ENCODE results near the gene GLYATL1B. TPM values are rescaled to one million over a fixed set of nuclear protein-coding genes. Genes with fewer than 3 reads are reported as not detected.

GLYATL1B gene
- total and polyA plus RNA-seq, 2 of the 8 experiments (the other 6 are each of a cell fraction or from before 2014, with no cell fraction given): not detected

DNA sequence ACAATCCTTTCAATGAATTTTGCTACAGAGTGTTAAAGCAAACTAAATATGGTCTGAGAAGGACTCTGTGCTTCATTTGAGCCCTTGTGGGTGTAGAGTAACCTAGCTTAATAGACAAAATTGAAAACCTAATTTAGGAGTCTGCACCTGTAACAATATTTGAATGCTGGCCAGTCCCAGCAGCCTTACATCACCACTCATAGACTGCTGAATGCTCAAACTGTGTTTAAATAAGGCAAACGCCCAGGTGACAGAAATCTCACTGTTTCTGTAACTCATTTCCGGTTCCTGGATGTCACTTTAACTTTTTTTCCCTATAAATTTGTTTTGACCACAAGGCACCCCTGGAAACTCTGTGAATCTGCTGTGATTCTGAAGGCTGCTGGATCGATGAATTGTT lies 45.5 kb upstream of the GLYATL1B start (continued):
- TF ChIP-seq POLR2A (IDR thresholded peaks at IDR 0.05; ENCODE audit: control extremely low read depth in 1 of 2, low read depth in 2 of 2, low read length in 2 of 2) (no peak), SIRT6 (IDR thresholded peaks at IDR 0.05; ENCODE audit: low read length) (no peak), BRCA1 (IDR thresholded peaks at IDR 0.05; ENCODE audit: low read depth, low read length) (no peak), SIN3A (conservative IDR thresholded peaks at IDR 0.05 in 1 of 2, IDR thresholded peaks at IDR 0.05 in 1 of 2; ENCODE audit: low read depth in 1 of 2, low read length in 2 of 2) (no peak), GABPA (IDR thresholded peaks at IDR 0.05; ENCODE audit: borderline replicate concordance, insufficient read depth, low read length) (no peak)

All from H1 (cell line).